GM23248 (cell line): ENCODE measurements around the gene FRS2.

Experiments used
- EZH2 ChIP-seq: fragments of 200-600 bp; sonication (generic); IDR thresholded peaks from 2 replicates; pipeline ENCODE4 v1.6.1; 2018; ENCODE audit warnings: antibody characterized with exemption, mild to moderate bottlenecking; ENCODE audit not compliant: insufficient read depth, poor library complexity, severe bottlenecking
- EZH2phosphoT487 ChIP-seq: fragments of 200-600 bp; sonication (generic); IDR thresholded peaks from 2 replicates; pipeline ENCODE4 v1.6.1; 2018; ENCODE audit warnings: antibody characterized with exemption, moderate library complexity, mild to moderate bottlenecking, low read depth; ENCODE audit not compliant: insufficient read depth

GRCh38 chr12:69437073-69437472 is 33.1 kb upstream of the FRS2 start:
- TF ChIP-seq EZH2: no peak
- no peak for TF ChIP-seq EZH2phosphoT487
